Measurements from ENCODE around the gene CUBN.

DNA sequence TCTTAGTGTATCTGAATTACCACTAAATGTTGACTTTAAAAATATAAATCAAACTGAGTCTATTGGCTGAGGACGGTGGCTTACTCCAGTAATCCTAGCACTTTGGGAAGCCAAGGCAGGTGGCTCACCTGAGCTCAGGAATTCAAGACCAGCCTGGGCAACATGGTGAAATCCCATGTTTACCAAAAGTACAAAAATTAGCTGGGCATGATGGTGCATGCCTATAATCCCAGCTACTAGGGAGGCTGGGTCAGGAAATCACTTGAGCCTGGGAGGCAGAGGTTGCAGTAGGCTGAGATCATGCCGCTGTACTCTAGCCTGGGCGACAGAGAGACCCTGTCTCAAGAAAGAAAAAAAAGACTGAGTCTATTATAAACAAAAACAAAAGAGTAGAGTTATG is 205.9 kb downstream of the CUBN start:
- TF ChIP-seq, protein P1, sequence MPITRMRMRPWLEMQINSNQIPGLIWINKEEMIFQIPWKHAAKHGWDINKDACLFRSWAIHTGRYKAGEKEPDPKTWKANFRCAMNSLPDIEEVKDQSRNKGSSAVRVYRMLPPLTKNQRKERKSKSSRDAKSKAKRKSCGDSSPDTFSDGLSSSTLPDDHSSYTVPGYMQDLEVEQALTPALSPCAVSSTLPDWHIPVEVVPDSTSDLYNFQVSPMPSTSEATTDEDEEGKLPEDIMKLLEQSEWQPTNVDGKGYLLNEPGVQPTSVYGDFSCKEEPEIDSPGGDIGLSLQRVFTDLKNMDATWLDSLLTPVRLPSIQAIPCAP (CRISPR knock-in tag; IDR thresholded peaks at IDR 0.05): no peak
- TF ChIP-seq, protein P2, sequence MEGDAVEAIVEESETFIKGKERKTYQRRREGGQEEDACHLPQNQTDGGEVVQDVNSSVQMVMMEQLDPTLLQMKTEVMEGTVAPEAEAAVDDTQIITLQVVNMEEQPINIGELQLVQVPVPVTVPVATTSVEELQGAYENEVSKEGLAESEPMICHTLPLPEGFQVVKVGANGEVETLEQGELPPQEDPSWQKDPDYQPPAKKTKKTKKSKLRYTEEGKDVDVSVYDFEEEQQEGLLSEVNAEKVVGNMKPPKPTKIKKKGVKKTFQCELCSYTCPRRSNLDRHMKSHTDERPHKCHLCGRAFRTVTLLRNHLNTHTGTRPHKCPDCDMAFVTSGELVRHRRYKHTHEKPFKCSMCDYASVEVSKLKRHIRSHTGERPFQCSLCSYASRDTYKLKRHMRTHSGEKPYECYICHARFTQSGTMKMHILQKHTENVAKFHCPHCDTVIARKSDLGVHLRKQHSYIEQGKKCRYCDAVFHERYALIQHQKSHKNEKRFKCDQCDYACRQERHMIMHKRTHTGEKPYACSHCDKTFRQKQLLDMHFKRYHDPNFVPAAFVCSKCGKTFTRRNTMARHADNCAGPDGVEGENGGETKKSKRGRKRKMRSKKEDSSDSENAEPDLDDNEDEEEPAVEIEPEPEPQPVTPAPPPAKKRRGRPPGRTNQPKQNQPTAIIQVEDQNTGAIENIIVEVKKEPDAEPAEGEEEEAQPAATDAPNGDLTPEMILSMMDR (IDR thresholded peaks at IDR 0.05): no peak
- TF ChIP-seq, protein P3, sequence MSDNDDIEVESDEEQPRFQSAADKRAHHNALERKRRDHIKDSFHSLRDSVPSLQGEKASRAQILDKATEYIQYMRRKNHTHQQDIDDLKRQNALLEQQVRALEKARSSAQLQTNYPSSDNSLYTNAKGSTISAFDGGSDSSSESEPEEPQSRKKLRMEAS (CRISPR knock-in tag; IDR thresholded peaks at IDR 0.05): no peak
- no peak for TF ChIP-seq NFYB (CRISPR knock-in tag; conservative IDR thresholded peaks at IDR 0.05; ENCODE audit: low read depth)

All from WTC11 (cell line).